ENCODE results near the gene TMEM212. TPM values are rescaled to one million over a fixed set of nuclear protein-coding genes. Genes with fewer than 3 reads are reported as not detected.
A peak's percentile ranks its signal among the peaks of the same experiment; 100 is the strongest.

The TMEM212 gene
- total RNA-seq, 1 donor from 2014 or later = not detected

- no peak overlapping the region for H2AFZ ChIP-seq (replicated peaks)
- no peak for TF ChIP-seq EZH2phosphoT487 (IDR thresholded peaks at IDR 0.05)
- no peak for TF ChIP-seq CTCF (IDR thresholded peaks at IDR 0.05)
- no peak for TF ChIP-seq EZH2 (IDR thresholded peaks at IDR 0.05)
- no peaks in the 10 kb centered on the region for H3K4me1 ChIP-seq
- H3F3A ChIP-seq (ENCODE audit: low read depth) = no peaks in the 10 kb centered on the region
- no peak overlapping the region for H3K27ac ChIP-seq
- no peak overlapping the region for H3K4me3 Mint-ChIP-seq
- H3K9ac ChIP-seq = no peak overlapping the region
- H3K4me3 ChIP-seq = no peak overlapping the region
- no peaks in the 10 kb centered on the region for H3K36me3 Mint-ChIP-seq
- H3K27ac Mint-ChIP-seq = no peak overlapping the region
- no peaks in the 10 kb centered on the region for H3K79me2 ChIP-seq (ENCODE audit: low read depth)
- H4K20me1 ChIP-seq (ENCODE audit: low read depth) = no peaks in the 10 kb centered on the region
- no peak overlapping the region for H3K4me2 ChIP-seq
- H3K9me3 ChIP-seq (ENCODE audit: low read depth) = no peaks in the 10 kb centered on the region
- no peaks in the 10 kb centered on the region for H3K27me3 ChIP-seq
- no peaks in the 10 kb centered on the region for H3K27me3 Mint-ChIP-seq (ENCODE audit: insufficient read depth, low read depth)
- H3K9me3 Mint-ChIP-seq = no peaks in the 10 kb centered on the region
- peaks cover 44% of the 10 kb centered on the region for H3K4me1 Mint-ChIP-seq
- no peak for DNase-seq (ENCODE audit: low spot score)
- H3K36me3 ChIP-seq = no peaks in the 10 kb centered on the region
Measured at GRCh38 chr3:171828902-171829770, 14.0 kb upstream of the TMEM212 start.

GRCh38 chr3:171829841-171830517 is 13.2 kb upstream of the TMEM212 start:
- H3F3A ChIP-seq (ENCODE audit: low read depth) = no peaks in the 10 kb centered on the region
- Mint-ChIP-seq H3K36me3 (no peaks in the 10 kb centered on the region), H3K27me3 (ENCODE audit: insufficient read depth, low read depth) (no peaks in the 10 kb centered on the region), H3K27ac (no peak overlapping the region), H3K9me3 (no peaks in the 10 kb centered on the region), H3K4me1 (peaks cover 45% of the 10 kb centered on the region), H3K4me3 (no peak overlapping the region)
- no peak overlapping the region for H3K27ac ChIP-seq
- H2AFZ ChIP-seq (replicated peaks) = peak overlapping the region; percentile 66
- H3K4me2 ChIP-seq = no peak overlapping the region
- H3K4me3 ChIP-seq = no peak overlapping the region
- no peaks in the 10 kb centered on the region for H3K4me1 ChIP-seq
- H3K79me2 ChIP-seq (ENCODE audit: low read depth) = no peaks in the 10 kb centered on the region
- H3K36me3 ChIP-seq = no peaks in the 10 kb centered on the region
- DNase-seq (ENCODE audit: low spot score) = peak; percentile 76
- no peak overlapping the region for H3K9ac ChIP-seq
- TF ChIP-seq CTCF (IDR thresholded peaks at IDR 0.05) = peak; percentile 63
- TF ChIP-seq EZH2 (IDR thresholded peaks at IDR 0.05) = no peak
- no peak for TF ChIP-seq EZH2phosphoT487 (IDR thresholded peaks at IDR 0.05)
- no peaks in the 10 kb centered on the region for H3K27me3 ChIP-seq
- H4K20me1 ChIP-seq (ENCODE audit: low read depth) = no peaks in the 10 kb centered on the region
- no peaks in the 10 kb centered on the region for H3K9me3 ChIP-seq (ENCODE audit: low read depth)

GRCh38 chr3:171830518-171830875 is 12.7 kb upstream of the TMEM212 start:
- Histone ChIP-seq H3K4me1 (no peaks in the 10 kb centered on the region), H3K79me2 (ENCODE audit: low read depth) (no peaks in the 10 kb centered on the region), H3K27me3 (no peaks in the 10 kb centered on the region), H3K27ac (no peak overlapping the region), H3K36me3 (no peaks in the 10 kb centered on the region), H3K9me3 (ENCODE audit: low read depth) (no peaks in the 10 kb centered on the region), H4K20me1 (ENCODE audit: low read depth) (no peaks in the 10 kb centered on the region), H3F3A (ENCODE audit: low read depth) (no peaks in the 10 kb centered on the region), H3K4me2 (no peak overlapping the region), H3K4me3 (no peak overlapping the region), H2AFZ (replicated peaks) (no peak overlapping the region), H3K9ac (no peak overlapping the region)
- Mint-ChIP-seq H3K27me3 (ENCODE audit: insufficient read depth, low read depth) (no peaks in the 10 kb centered on the region), H3K4me3 (no peak overlapping the region), H3K9me3 (no peaks in the 10 kb centered on the region), H3K27ac (no peak overlapping the region), H3K4me1 (peaks cover 44% of the 10 kb centered on the region), H3K36me3 (no peaks in the 10 kb centered on the region)
- no peak for DNase-seq (ENCODE audit: low spot score)
- TF ChIP-seq EZH2 (IDR thresholded peaks at IDR 0.05) (no peak), CTCF (IDR thresholded peaks at IDR 0.05) (no peak), EZH2phosphoT487 (IDR thresholded peaks at IDR 0.05) (no peak)

Measured in neural progenitor cell (in vitro differentiated cells).